Liver (tissue), 3 donors: ENCODE data around the gene TRIM15.

ENCODE experiments used
- ATF3 ChIP-seq: IDR thresholded peaks from 2 replicates; pipeline ENCODE4 v1.6.1; 2016; ENCODE audit warnings: antibody characterized with exemption
- EGR1 ChIP-seq, 2 donors: IDR thresholded peaks; 2 replicates each; pipeline ENCODE4 v1.6.1; 2016 to 2018; ENCODE audit warnings: antibody characterized with exemption in 2 of 2, low read depth in 2 of 2
- FOXA1 ChIP-seq: IDR thresholded peaks from 2 replicates; pipeline ENCODE4 v1.6.1; 2016; ENCODE audit warnings: antibody characterized with exemption
- GABPA ChIP-seq, 2 donors: IDR thresholded peaks in 1 of 2; conservative IDR thresholded peaks in 1 of 2; 2 replicates each; pipeline ENCODE4 v1.6.1; 2016; ENCODE audit warnings: antibody characterized with exemption in 2 of 2, mild to moderate bottlenecking in 1 of 2, moderate library complexity in 1 of 2
- NR2F2 ChIP-seq: IDR thresholded peaks from 2 replicates; pipeline ENCODE4 v1.6.1; 2016; ENCODE audit warnings: antibody characterized with exemption
- RXRA ChIP-seq, 2 donors: IDR thresholded peaks; 2 replicates each; pipeline ENCODE4 v1.6.1; 2017 to 2018; ENCODE audit warnings: antibody characterized with exemption in 2 of 2, mild to moderate bottlenecking in 1 of 2
- TAF1 ChIP-seq: conservative IDR thresholded peaks from 2 replicates; pipeline ENCODE4 v1.6.1; 2016; ENCODE audit warnings: antibody characterized with exemption, mild to moderate bottlenecking
- YY1 ChIP-seq: IDR thresholded peaks from 2 replicates; pipeline ENCODE4 v1.6.1; 2016; ENCODE audit warnings: antibody characterized with exemption, mild to moderate bottlenecking
- TF ChIP-seq, protein P1 (sequence below): fragments of 150-350 bp; IDR thresholded peaks from 2 replicates; pipeline ENCODE4 v1.5.1; 2017; ENCODE audit warnings: improper control_type of control experiment, low read depth, low read length; ENCODE audit not compliant: missing input control
- TF ChIP-seq, protein P2 (sequence below): IDR thresholded peaks from 2 replicates; pipeline ENCODE4 v1.6.1; 2016; ENCODE audit warnings: antibody characterized with exemption
- TF ChIP-seq, protein P3 (sequence below): IDR thresholded peaks from 2 replicates; pipeline ENCODE4 v1.6.1; 2016; ENCODE audit warnings: antibody characterized with exemption
- donor health status: healthy.
- donor health status: healthy.

DNA sequence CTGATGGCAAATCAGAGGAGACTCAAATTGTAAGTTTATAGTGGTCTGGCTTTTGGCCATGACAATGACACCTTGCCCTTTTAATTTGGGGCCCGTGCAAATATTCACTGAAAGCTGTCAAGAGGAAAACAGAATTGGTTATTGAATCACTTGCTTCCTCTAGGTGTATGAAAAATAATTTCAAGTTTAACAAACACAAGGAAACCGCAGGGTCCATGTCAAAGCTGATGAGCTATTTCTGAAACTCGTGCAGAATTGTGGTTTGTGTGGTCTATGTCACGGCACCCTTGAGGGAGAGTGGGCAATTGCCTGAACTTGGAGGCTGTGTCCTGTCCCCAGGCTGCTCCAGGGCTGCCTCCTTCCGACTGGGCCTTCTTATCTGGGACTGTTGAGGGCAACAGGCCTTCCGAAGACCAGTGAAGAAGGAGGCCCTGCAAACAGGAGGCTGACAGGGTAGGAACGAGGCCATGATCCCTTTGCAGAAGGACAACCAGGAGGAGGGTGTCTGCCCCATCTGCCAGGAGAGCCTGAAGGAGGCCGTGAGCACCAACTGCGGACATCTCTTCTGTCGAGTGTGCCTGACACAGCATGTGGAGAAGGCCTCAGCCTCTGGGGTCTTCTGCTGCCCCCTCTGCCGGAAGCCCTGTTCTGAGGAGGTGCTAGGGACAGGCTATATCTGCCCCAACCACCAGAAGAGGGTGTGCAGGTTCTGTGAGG is 26.6 kb upstream of the TRIM15 start:
- TF ChIP-seq, protein P1, sequence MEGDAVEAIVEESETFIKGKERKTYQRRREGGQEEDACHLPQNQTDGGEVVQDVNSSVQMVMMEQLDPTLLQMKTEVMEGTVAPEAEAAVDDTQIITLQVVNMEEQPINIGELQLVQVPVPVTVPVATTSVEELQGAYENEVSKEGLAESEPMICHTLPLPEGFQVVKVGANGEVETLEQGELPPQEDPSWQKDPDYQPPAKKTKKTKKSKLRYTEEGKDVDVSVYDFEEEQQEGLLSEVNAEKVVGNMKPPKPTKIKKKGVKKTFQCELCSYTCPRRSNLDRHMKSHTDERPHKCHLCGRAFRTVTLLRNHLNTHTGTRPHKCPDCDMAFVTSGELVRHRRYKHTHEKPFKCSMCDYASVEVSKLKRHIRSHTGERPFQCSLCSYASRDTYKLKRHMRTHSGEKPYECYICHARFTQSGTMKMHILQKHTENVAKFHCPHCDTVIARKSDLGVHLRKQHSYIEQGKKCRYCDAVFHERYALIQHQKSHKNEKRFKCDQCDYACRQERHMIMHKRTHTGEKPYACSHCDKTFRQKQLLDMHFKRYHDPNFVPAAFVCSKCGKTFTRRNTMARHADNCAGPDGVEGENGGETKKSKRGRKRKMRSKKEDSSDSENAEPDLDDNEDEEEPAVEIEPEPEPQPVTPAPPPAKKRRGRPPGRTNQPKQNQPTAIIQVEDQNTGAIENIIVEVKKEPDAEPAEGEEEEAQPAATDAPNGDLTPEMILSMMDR, result no peak
- TF ChIP-seq RXRA (IDR thresholded peaks at IDR 0.05) (no peak), ATF3 (no peak), FOXA1 (no peak), YY1 (no peak), TAF1 (no peak), GABPA (IDR thresholded peaks at IDR 0.05 in 1 of 2, conservative IDR thresholded peaks at IDR 0.05 in 1 of 2) (no peak), NR2F2 (no peak), EGR1 (IDR thresholded peaks at IDR 0.05; ENCODE audit: low read depth in 2 of 2) (no peak)
- TF ChIP-seq, protein P2, sequence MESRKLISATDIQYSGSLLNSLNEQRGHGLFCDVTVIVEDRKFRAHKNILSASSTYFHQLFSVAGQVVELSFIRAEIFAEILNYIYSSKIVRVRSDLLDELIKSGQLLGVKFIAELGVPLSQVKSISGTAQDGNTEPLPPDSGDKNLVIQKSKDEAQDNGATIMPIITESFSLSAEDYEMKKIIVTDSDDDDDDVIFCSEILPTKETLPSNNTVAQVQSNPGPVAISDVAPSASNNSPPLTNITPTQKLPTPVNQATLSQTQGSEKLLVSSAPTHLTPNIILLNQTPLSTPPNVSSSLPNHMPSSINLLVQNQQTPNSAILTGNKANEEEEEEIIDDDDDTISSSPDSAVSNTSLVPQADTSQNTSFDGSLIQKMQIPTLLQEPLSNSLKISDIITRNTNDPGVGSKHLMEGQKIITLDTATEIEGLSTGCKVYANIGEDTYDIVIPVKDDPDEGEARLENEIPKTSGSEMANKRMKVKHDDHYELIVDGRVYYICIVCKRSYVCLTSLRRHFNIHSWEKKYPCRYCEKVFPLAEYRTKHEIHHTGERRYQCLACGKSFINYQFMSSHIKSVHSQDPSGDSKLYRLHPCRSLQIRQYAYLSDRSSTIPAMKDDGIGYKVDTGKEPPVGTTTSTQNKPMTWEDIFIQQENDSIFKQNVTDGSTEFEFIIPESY, result no peak
- TF ChIP-seq, protein P3, sequence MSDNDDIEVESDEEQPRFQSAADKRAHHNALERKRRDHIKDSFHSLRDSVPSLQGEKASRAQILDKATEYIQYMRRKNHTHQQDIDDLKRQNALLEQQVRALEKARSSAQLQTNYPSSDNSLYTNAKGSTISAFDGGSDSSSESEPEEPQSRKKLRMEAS, result no peak
